GM21529 (cell line): ENCODE results near the gene NRBF2.
A peak's percentile ranks its signal among the peaks of the same experiment; 100 is the strongest.
"Not testable (repeated sequence)": the region's sequence is repeated elsewhere in the genome, so short reads cannot be mapped to it uniquely, and the experiment has no call there.

Experiments
- ATAC-seq: cut with Tn5 transposase; IDR thresholded peaks from one replicate; pipeline ENCODE4 v1.9.1; 2021; ENCODE audit not compliant: unreplicated experiment

Gene NRBF2

GRCh38 chr10:63133056-63133820 is at the start of gene NRBF2:
Gene NRBF2 (plus strand): TSS chr10:63133328. CDS start chr10:63133471, 143 bp downstream.
- ATAC-seq = peak; percentile 95

DNA sequence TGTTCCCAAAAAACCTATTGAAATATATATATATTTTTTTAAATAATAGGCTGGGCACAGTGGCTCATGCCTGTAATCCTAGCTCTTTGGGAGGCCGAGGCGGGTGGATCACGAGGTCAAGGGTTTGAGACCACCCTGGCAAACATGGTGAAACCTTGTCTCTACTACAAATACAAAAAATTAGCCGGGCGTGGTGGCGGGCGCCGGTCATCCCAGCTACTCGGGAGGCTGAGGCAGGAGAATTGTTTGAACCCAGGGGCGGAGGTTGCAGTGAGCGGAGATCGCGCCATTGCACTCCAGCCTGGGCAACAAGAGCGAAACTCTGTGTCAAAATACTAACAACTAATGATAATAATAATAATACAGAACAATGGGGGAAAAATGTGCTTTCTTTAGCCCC is 49.7 kb upstream of the NRBF2 start:
- not testable (repeated sequence) for ATAC-seq

DNA sequence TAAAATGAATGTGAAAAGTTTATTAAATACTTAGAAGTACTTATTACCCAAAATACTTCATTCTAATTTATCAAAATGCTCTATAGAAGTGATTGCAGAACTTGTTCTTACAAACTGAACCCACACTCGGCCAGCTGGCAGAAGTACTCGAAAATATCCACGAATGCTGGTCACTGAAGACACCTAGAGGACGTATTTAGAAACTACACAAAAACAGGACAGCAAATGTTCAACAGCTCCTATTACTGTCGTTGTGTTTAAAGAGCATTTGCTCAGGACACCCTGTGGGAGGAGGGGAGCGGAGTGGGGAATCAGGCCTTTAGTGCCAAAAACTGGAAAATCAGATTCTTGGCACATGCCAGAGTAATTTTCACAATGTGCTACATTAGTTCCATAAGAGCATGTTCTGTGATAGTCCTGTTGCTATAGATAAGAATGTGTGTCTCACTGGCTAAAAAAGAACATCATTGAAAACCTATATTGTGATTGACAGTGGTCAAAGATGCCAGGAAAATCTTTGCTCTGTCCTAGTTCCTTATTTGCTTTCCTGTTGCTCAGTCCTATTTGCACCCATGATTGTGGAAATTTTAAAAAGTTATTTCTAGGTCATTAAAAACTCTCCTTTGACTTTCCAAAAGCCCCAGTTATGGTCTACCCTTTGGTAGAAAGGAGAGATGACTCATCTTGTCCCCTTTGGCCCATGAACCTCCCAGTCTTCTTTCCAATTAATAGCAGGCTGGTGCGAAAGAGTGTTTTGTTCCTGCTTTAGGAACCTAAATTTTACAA is 49.0 kb upstream of the NRBF2 start:
- ATAC-seq = peak; percentile 90

- ATAC-seq = no peak
These were observed 48.3 kb upstream of the NRBF2 start for GRCh38 chr10:63084690-63085382.

- no peak for ATAC-seq
These were observed 39.9 kb upstream of the NRBF2 start for GRCh38 chr10:63093227-63093626.

- ATAC-seq = no peak
These were observed 38.7 kb upstream of the NRBF2 start for GRCh38 chr10:63094405-63094804.

DNA sequence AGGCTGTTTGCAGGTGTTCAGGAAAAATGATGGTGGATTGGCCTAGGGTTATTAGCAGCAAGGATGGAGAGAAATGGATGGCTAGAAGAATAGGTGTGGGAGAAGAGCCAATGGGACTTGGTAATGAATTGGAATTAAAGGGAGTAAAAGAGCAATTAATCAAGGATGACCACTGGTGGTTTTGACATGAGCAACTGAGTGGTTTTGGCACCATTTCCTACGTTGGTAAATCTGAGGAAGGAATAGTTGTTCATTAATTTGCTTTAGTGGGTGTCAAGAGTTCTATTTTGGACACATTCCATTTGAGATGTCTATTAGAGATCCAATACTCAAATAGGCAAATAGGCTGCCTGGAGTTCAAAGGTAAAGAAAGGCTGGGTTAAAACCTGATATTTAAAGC is 38.2 kb upstream of the NRBF2 start:
- no peak for ATAC-seq

DNA sequence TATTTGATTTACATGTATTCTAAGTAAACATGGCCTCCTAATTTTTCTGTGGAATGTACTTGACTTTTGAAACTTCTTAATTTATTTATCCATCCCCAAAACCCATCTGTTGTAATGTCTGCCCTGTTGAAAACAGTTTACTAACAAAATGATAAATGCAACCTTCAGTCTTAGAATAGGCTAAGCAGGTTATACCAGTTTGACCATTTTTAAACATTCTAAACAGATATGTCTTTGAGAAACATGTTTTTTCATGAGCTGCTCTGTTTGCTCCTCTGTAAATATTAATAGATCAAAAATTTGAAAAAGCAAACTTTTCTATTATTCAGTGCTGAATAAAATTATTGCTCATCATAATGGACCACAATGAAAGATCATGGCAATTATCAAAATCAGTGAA is 33.4 kb upstream of the NRBF2 start:
- no peak for ATAC-seq

DNA sequence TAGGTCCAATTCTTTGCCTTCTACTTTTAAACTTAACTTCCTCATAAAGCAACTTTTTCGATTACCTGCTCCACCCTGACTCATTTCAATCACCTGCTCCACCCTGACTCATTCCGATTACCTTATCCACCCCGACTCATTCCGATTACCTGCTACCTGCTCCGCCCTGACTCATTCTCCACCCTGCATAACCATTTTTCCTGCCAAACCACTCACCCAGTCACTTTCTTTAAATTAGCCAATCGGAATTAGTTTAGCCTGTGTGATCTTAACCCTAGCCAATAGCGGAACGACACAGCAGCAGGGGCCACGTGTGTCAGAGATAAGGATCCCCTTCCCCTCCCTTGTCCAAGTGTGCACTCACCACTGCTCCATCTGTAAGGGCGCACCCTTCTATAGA is 32.0 kb upstream of the NRBF2 start:
- not testable (repeated sequence) for ATAC-seq

- not testable (repeated sequence) for ATAC-seq
These were observed 30.7 kb upstream of the NRBF2 start for GRCh38 chr10:63102279-63102883.

DNA sequence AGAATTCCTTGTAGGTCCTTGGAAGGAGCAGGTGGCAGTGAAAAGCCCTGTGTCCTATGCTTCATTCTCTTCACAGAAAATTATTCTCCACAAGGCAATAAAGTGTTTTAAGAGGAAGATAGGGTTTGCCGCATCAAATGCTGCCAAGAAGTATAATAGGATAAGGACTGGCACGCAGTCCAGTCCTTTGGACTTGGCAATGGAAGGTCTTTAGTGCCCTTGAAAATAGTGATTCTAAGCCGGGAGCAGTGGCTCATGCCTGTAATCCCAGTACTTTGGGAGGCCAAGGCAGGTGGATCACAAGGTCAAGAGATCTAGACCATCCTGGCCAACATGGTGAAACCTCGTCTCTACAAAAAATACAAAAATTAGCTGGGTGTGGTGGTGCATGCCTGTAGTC is 29.9 kb upstream of the NRBF2 start:
- not testable (repeated sequence) for ATAC-seq

DNA sequence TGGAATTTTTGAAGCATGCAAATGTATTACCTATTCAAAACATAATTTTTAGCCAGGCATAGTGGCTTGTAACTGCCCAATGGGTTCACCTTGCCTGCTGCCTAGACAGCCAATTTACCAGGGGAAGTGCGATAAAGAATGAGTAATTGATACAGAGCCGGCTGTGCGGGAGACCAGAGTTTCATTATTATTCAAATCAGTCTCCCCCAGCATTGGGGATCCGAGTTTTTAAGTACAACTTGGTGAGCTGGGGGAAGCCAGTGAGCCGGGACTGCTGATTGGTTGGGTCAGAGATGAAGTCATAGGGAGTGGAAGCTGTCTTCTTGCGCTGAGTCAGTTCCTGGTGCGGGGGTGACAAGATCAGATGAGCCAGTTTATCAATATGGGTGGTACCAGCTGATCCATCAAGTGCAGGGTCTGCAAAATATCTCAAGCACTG is 29.1 kb upstream of the NRBF2 start:
- ATAC-seq = no peak

DNA sequence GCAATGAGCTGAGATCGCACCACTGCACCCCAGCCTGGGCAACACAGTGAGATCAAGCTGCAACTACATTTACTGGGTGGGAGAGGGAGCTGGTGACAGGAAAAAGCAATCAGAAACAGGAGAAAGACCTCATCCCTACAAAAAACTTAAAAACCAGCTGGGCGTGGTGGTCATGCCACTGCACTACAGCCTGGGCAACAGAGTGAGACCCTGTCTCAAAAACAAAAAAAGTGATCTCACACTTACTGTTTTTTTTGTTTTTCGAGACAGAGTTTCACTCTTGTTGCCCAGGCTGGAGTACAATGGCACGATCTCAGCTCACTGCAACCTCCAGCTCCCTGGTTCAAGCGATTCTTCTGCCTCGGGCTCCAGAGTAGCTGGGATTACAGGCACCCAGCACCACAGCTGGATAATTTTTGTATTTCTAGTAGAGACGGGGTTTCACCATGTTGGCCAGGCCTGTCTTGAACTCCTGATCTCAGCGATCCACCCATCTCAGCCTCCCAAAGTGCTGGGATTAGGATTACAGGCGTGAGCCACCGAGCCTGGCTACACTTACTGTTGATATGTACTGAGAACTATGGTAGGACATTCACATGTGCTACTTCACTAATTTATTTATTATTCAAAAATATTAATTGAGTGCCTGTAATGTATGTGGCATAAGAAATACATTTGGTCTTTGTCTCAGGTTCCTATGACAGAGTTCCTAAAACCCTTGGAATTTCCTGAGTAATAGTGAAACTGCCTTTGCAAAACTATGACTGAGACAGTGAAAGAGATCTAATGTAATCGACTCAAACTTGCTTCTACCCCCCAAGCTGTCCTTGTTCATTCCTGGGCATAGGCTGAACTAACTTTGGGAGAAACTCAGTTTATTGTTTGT is 27.7 kb upstream of the NRBF2 start:
- no peak for ATAC-seq

- ATAC-seq = no peak
These were observed 26.9 kb upstream of the NRBF2 start for GRCh38 chr10:63106111-63106755.

DNA sequence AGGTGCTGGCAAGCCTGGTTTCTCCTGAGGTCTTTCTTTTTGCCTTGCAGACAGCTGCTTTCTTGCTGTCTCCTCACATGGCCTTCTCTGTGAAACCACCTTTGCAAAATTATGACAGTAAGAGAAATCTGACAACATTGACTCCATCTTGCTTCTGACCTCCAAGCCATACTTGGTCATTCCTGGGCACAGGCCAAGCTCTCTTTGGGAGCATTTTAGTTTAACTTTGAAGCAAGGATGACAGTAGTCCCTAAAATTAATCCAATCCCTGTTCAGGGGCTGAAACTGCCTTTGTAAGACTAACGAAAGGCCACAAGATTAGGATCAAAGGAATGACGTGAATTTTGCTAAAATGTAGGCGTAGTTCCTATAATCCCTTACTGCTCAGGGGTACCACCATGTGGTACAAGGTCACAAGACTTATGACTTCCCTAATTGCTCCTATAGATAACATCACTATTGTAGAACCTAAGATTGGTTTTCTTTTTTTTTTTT is 25.1 kb upstream of the NRBF2 start:
- no peak for ATAC-seq

DNA sequence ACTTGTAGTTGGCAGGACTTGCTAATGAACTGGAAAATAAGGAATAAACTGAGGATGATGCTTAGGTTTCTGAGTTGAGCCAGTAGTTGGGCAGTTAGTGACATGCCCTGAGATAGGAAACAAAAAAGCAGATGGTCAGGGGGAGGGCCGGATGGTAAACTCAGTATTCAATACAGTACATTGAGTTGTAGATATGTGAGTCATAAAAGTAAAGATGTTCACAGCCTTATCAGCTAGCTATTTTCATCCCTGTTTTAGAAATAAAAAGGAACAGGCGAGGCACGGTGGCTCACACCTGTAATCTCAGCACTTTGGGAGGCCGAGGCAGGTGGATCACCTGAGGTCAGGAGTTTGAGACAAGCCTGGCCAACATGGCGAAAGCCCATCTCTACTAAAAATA is 22.2 kb upstream of the NRBF2 start:
- ATAC-seq = no peak

GRCh38 chr10:63114031-63114814 is 18.9 kb upstream of the NRBF2 start:
- ATAC-seq = no peak

GRCh38 chr10:63115732-63116383 is 17.3 kb upstream of the NRBF2 start:
- no peak for ATAC-seq
